H1 (cell line): ENCODE measurements around the gene SRGAP3. TPM values are rescaled to one million over a fixed set of nuclear protein-coding genes. Genes with fewer than 3 reads are reported as not detected.

Experiments used
- JUN ChIP-seq: IDR thresholded peaks from 2 replicates; pipeline ENCODE4 v1.6.1; 2011; ENCODE audit warnings: low read depth, mild to moderate bottlenecking, improper control_type of control experiment, low read length
- RBBP5 ChIP-seq: IDR thresholded peaks from 2 replicates; pipeline ENCODE4 v1.7.1; 2012; ENCODE audit warnings: low read depth, mild to moderate bottlenecking, inconsistent platforms, low read length, moderate library complexity, borderline replicate concordance
- TAF1 ChIP-seq: IDR thresholded peaks from 2 replicates; pipeline ENCODE4 v1.6.1; 2011; ENCODE audit warnings: mild to moderate bottlenecking, low read depth, low read length
- TAF7 ChIP-seq: optimal IDR thresholded peaks from 2 replicates; pipeline ENCODE3; 2011; ENCODE audit warnings: low read depth, mild to moderate bottlenecking, inconsistent platforms, low read length, moderate library complexity, borderline replicate concordance
- polyA plus RNA-seq, 7 experiments: library from polyadenylated mRNA; depleted of rRNA in 3 of 7; stranded (reverse) in 5 of 7; unstranded in 2 of 7; fragments of >200 nt in 5 of 7; fragments of 200-250 nt in 2 of 7; gene quantifications; 1 replicate in 5 of 7; 2 replicates in 1 of 7; 4 replicates in 1 of 7; pipeline versions ENCODE4 v1.2.1 to v1.2.3, GENCODE V29; 2011 to 2013; ENCODE audit warnings: missing spikeins in 2 of 7, mixed read lengths in 2 of 7
- total RNA-seq: library from RNA; stranded (reverse); fragmentation: NEBNext Ultra II Directional; extraction: Animal tissue kit (Norgen Biotek cat#: 25700); gene quantifications from 2 replicates; pipeline ENCODE4 v1.2.1, GENCODE V29; 2021

SRGAP3 gene
- total and polyA plus RNA-seq, 2 of the 8 experiments (the other 6 are each of a cell fraction or from before 2014, with no cell fraction given) = 5.8 to 11.4 TPM

- no peak for TF ChIP-seq TAF1
- TF ChIP-seq JUN = no peak
- no peak for TF ChIP-seq RBBP5
- TF ChIP-seq TAF7 = no peak
These were observed 31.0 kb downstream of the SRGAP3 start (continued) for GRCh38 chr3:9218514-9218846.
